Neural cell (in vitro differentiated cells): Measurements from ENCODE around the gene RHBDD3.
A peak's percentile ranks its signal among the peaks of the same experiment; 100 is the strongest.

Experiments
- CTCF ChIP-seq: fragments of 450-650 bp; IDR thresholded peaks from 2 replicates; pipeline ENCODE4 v1.5.1; 2014; ENCODE audit warnings: antibody characterized with exemption, mild to moderate bottlenecking, moderate library complexity; ENCODE audit not compliant: poor library complexity, severe bottlenecking
- EP300 ChIP-seq: fragments of 450-650 bp; conservative IDR thresholded peaks from 2 replicates; pipeline ENCODE4 v1.6.1; 2014; ENCODE audit warnings: antibody characterized with exemption, mild to moderate bottlenecking, moderate library complexity; ENCODE audit not compliant: poor library complexity, severe bottlenecking
- EZH2 ChIP-seq: fragments of 200-600, 300-800 bp; shearing (Covaris generic), sonication (generic); IDR thresholded peaks from 2 replicates; pipeline ENCODE4 v1.6.1; 2014; ENCODE audit warnings: antibody characterized with exemption, low read length, borderline replicate concordance, mild to moderate bottlenecking; ENCODE audit not compliant: insufficient read depth, poor library complexity, severe bottlenecking
- MXI1 ChIP-seq: fragments of 450-650 bp; conservative IDR thresholded peaks from 2 replicates; pipeline ENCODE4 v1.6.1; 2014; ENCODE audit warnings: antibody characterized with exemption, mild to moderate bottlenecking; ENCODE audit not compliant: poor library complexity, severe bottlenecking
- POLR2AphosphoS5 ChIP-seq: IDR thresholded peaks from 2 replicates; pipeline ENCODE4 v1.6.1; 2012
- SMC3 ChIP-seq: fragments of 450-650 bp; conservative IDR thresholded peaks from 2 replicates; pipeline ENCODE4 v1.6.1; 2014; ENCODE audit warnings: antibody characterized with exemption, mild to moderate bottlenecking, moderate library complexity; ENCODE audit not compliant: poor library complexity
- TF ChIP-seq, protein P1 (sequence below): IDR thresholded peaks from 2 replicates; pipeline ENCODE4 v1.6.1; 2012; ENCODE audit warnings: borderline replicate concordance

- no peak for TF ChIP-seq CTCF
- TF ChIP-seq, protein P1, sequence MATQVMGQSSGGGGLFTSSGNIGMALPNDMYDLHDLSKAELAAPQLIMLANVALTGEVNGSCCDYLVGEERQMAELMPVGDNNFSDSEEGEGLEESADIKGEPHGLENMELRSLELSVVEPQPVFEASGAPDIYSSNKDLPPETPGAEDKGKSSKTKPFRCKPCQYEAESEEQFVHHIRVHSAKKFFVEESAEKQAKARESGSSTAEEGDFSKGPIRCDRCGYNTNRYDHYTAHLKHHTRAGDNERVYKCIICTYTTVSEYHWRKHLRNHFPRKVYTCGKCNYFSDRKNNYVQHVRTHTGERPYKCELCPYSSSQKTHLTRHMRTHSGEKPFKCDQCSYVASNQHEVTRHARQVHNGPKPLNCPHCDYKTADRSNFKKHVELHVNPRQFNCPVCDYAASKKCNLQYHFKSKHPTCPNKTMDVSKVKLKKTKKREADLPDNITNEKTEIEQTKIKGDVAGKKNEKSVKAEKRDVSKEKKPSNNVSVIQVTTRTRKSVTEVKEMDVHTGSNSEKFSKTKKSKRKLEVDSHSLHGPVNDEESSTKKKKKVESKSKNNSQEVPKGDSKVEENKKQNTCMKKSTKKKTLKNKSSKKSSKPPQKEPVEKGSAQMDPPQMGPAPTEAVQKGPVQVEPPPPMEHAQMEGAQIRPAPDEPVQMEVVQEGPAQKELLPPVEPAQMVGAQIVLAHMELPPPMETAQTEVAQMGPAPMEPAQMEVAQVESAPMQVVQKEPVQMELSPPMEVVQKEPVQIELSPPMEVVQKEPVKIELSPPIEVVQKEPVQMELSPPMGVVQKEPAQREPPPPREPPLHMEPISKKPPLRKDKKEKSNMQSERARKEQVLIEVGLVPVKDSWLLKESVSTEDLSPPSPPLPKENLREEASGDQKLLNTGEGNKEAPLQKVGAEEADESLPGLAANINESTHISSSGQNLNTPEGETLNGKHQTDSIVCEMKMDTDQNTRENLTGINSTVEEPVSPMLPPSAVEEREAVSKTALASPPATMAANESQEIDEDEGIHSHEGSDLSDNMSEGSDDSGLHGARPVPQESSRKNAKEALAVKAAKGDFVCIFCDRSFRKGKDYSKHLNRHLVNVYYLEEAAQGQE: no peak
- TF ChIP-seq POLR2AphosphoS5: no peak
- TF ChIP-seq SMC3: no peak
- TF ChIP-seq EP300: no peak
- TF ChIP-seq EZH2: no peak
- TF ChIP-seq MXI1: peak; percentile 31
Measured at GRCh38 chr22:29268511-29269229, 889 bp upstream of the RHBDD3 start.
